Measurements from ENCODE around the gene PLXND1. TPM values are rescaled to one million over a fixed set of nuclear protein-coding genes. Genes with fewer than 3 reads are reported as not detected.

PLXND1 gene
- total RNA-seq, 1 donor from 2014 or later, result 9.0 TPM

GRCh38 chr3:129591932-129592331 lies 14.5 kb downstream of the PLXND1 start:
- Histone ChIP-seq H3K4me2 (peak overlapping the region; percentile 71), H3K4me1 (peaks cover 38% of the 10 kb centered on the region), H3F3A (ENCODE audit: low read depth) (peaks cover 39% of the 10 kb centered on the region), H3K4me3 (no peak overlapping the region), H3K9me3 (ENCODE audit: low read depth) (no peaks in the 10 kb centered on the region), H3K27ac (no peak overlapping the region), H4K20me1 (ENCODE audit: low read depth) (peaks cover 3% of the 10 kb centered on the region), H3K9ac (no peak overlapping the region), H3K79me2 (ENCODE audit: low read depth) (no peaks in the 10 kb centered on the region), H2AFZ (replicated peaks) (no peak overlapping the region), H3K36me3 (no peaks in the 10 kb centered on the region), H3K27me3 (no peaks in the 10 kb centered on the region)
- Mint-ChIP-seq H3K27ac (peak overlapping the region; percentile 36), H3K4me1 (peaks cover 68% of the 10 kb centered on the region), H3K4me3 (no peak overlapping the region), H3K36me3 (no peaks in the 10 kb centered on the region), H3K9me3 (no peaks in the 10 kb centered on the region), H3K27me3 (ENCODE audit: insufficient read depth, low read depth) (peaks cover 12% of the 10 kb centered on the region)
- TF ChIP-seq EZH2phosphoT487 (IDR thresholded peaks at IDR 0.05) (no peak), EZH2 (IDR thresholded peaks at IDR 0.05) (no peak), CTCF (IDR thresholded peaks at IDR 0.05) (no peak)
- no peak for DNase-seq (ENCODE audit: low spot score)

DNA sequence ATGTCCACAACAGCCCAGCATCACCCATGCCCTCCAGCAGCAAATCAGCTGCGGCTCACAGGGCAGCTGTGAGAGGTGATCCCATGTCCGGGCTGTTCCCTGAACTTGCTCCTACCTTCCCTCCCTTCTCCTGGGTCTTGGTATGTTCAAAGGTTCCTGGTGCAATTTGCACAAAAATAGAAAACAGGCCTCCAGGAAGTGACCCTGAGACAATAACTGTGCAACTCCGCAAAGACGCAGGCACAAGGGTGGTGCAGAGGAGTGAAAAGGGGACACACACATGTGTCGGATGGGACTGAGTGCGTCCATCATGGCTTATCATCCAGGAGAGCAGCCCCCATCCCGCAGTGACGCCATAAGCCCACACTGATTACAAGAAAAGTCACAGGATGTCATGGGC lies 16.3 kb downstream of the PLXND1 start:
- TF ChIP-seq EZH2phosphoT487 (IDR thresholded peaks at IDR 0.05) (no peak), EZH2 (IDR thresholded peaks at IDR 0.05) (no peak), CTCF (IDR thresholded peaks at IDR 0.05) (no peak)
- Histone ChIP-seq H3K79me2 (ENCODE audit: low read depth) (no peaks in the 10 kb centered on the region), H3K9ac (no peak overlapping the region), H3K36me3 (no peaks in the 10 kb centered on the region), H2AFZ (replicated peaks) (no peak overlapping the region), H3K4me2 (no peak overlapping the region), H3K9me3 (ENCODE audit: low read depth) (no peaks in the 10 kb centered on the region), H3F3A (ENCODE audit: low read depth) (peaks cover 29% of the 10 kb centered on the region), H4K20me1 (ENCODE audit: low read depth) (peaks cover 3% of the 10 kb centered on the region), H3K27ac (no peak overlapping the region), H3K4me3 (no peak overlapping the region), H3K4me1 (peaks cover 29% of the 10 kb centered on the region), H3K27me3 (no peaks in the 10 kb centered on the region)
- Mint-ChIP-seq H3K27ac (peak overlapping the region; percentile 61), H3K4me1 (peaks cover 58% of the 10 kb centered on the region), H3K27me3 (ENCODE audit: insufficient read depth, low read depth) (peaks cover 11% of the 10 kb centered on the region), H3K4me3 (peak overlapping the region; percentile 23), H3K36me3 (no peaks in the 10 kb centered on the region), H3K9me3 (no peaks in the 10 kb centered on the region)
- no peak for DNase-seq (ENCODE audit: low spot score)

GRCh38 chr3:129587566-129588210 lies 18.8 kb downstream of the PLXND1 start:
- peaks cover 35% of the 10 kb centered on the region for H3K4me1 Mint-ChIP-seq
- Histone ChIP-seq H3K36me3 (no peaks in the 10 kb centered on the region), H3K4me3 (no peak overlapping the region), H4K20me1 (ENCODE audit: low read depth) (no peaks in the 10 kb centered on the region), H3K4me1 (peaks cover 10% of the 10 kb centered on the region), H3K79me2 (ENCODE audit: low read depth) (no peaks in the 10 kb centered on the region), H3K9ac (no peak overlapping the region), H2AFZ (replicated peaks) (no peak overlapping the region), H3K9me3 (ENCODE audit: low read depth) (no peaks in the 10 kb centered on the region), H3K27me3 (no peaks in the 10 kb centered on the region), H3K4me2 (no peak overlapping the region), H3F3A (ENCODE audit: low read depth) (peaks cover 4% of the 10 kb centered on the region), H3K27ac (no peak overlapping the region)
- no peaks in the 10 kb centered on the region for H3K36me3 Mint-ChIP-seq
- H3K27me3 Mint-ChIP-seq (ENCODE audit: insufficient read depth, low read depth), result peaks cover 13% of the 10 kb centered on the region
- peak overlapping the region; percentile 46 for H3K27ac Mint-ChIP-seq
- no peaks in the 10 kb centered on the region for H3K9me3 Mint-ChIP-seq
- TF ChIP-seq CTCF (IDR thresholded peaks at IDR 0.05) (no peak), EZH2 (IDR thresholded peaks at IDR 0.05) (no peak), EZH2phosphoT487 (IDR thresholded peaks at IDR 0.05) (no peak)
- DNase-seq (ENCODE audit: low spot score), result no peak
- H3K4me3 Mint-ChIP-seq, result no peak overlapping the region

Data from neural progenitor cell (in vitro differentiated cells).